K562 (cell line): ENCODE results near the gene LGR6. TPM values are rescaled to one million over a fixed set of nuclear protein-coding genes. Genes with fewer than 3 reads are reported as not detected.

Source experiments
- CLOCK ChIP-seq: fragments of 250-450 bp; sonication (Bioruptor Pico); IDR thresholded peaks from 2 replicates; pipeline ENCODE4 v1.4.0; 2020; ENCODE audit warnings: mild to moderate bottlenecking, moderate library complexity, borderline replicate concordance
- CREB1 ChIP-seq, 2 experiments: sonication (generic) in 1 of 2; formaldehyde crosslinking in 1 of 2; IDR thresholded peaks; 2 replicates each; pipeline versions ENCODE4 v1.6.1 to v1.8.0; 2012 to 2022; ENCODE audit warnings: inconsistent platforms in 1 of 2, mild to moderate bottlenecking in 1 of 2, missing genetic modification reagents in 1 of 2, moderate library complexity in 1 of 2
- CTCF ChIP-seq, 3 experiments: IDR thresholded peaks in 2 of 3; conservative IDR thresholded peaks in 1 of 3; 2 replicates each; pipeline ENCODE4 v1.5.1; 2011 to 2012; ENCODE audit warnings: low read length in 3 of 3, mild to moderate bottlenecking in 3 of 3, control low read depth in 2 of 3, improper control_type of control experiment in 1 of 3, inconsistent platforms in 1 of 3, low read depth in 1 of 3, mixed read lengths in 1 of 3, moderate library complexity in 1 of 3; ENCODE audit not compliant: insufficient read depth in 2 of 3
- DACH1 ChIP-seq: fragments of 450-650 bp; IDR thresholded peaks from 2 replicates; pipeline ENCODE4 v1.6.1; 2018; ENCODE audit not compliant: partially characterized antibody
- DNMT1 ChIP-seq: fragments of 450-650 bp; IDR thresholded peaks from 2 replicates; pipeline ENCODE4 v1.6.1; 2016; ENCODE audit warnings: antibody characterized with exemption, mild to moderate bottlenecking
- EWSR1 ChIP-seq: fragments of 450-650 bp; IDR thresholded peaks from 2 replicates; pipeline ENCODE4 v1.6.1; 2018; ENCODE audit warnings: borderline replicate concordance, mild to moderate bottlenecking, low read depth, moderate library complexity; ENCODE audit not compliant: partially characterized antibody
- FIP1L1 ChIP-seq: fragments of 200-400 bp; formaldehyde crosslinking; IDR thresholded peaks from 2 replicates; pipeline ENCODE4 v1.6.1; 2018; ENCODE audit warnings: mild to moderate bottlenecking, low read depth, low read length; ENCODE audit not compliant: poor library complexity, severe bottlenecking
- MTA1 ChIP-seq: fragments of 450-650 bp; IDR thresholded peaks from 2 replicates; pipeline ENCODE4 v1.6.1; 2017; ENCODE audit warnings: borderline replicate concordance
- PHTF2 ChIP-seq: fragments of 250-450 bp; sonication (Bioruptor Pico); IDR thresholded peaks from 2 replicates; pipeline ENCODE4 v1.5.0; 2021; ENCODE audit warnings: mild to moderate bottlenecking
- RAD51 ChIP-seq: fragments of 450-650 bp; IDR thresholded peaks from 2 replicates; pipeline ENCODE4 v1.7.1; 2016; ENCODE audit warnings: low read depth, mild to moderate bottlenecking, borderline replicate concordance
- RFX1 ChIP-seq: fragments of 450-650 bp; IDR thresholded peaks from 2 replicates; pipeline ENCODE4 v1.6.1; 2016; ENCODE audit warnings: mild to moderate bottlenecking, moderate library complexity
- SP2 ChIP-seq: IDR thresholded peaks from 2 replicates; pipeline ENCODE4 v1.6.1; 2011; ENCODE audit warnings: mild to moderate bottlenecking, low read depth, low read length, moderate library complexity; ENCODE audit not compliant: poor library complexity, severe bottlenecking; ENCODE audit errors: extremely low read depth
- XRCC4 ChIP-seq: IDR thresholded peaks from one replicate; pipeline ENCODE4 v1.6.1; 2011; ENCODE audit not compliant: insufficient read depth, insufficient read length; ENCODE audit errors: extremely low read depth
- ZBTB33 ChIP-seq: sonication (generic); formaldehyde crosslinking; IDR thresholded peaks from 2 replicates; pipeline ENCODE4 v1.8.1; 2023; ENCODE audit warnings: mild to moderate bottlenecking, missing genetic modification reagents
- ZHX1 ChIP-seq: fragments of 150-350 bp; conservative IDR thresholded peaks from 2 replicates; pipeline ENCODE4 v1.6.1; 2014; ENCODE audit warnings: low read length
- ZNF165 ChIP-seq: fragments of 250-450 bp; sonication (Bioruptor Pico); IDR thresholded peaks from 2 replicates; pipeline ENCODE4 v1.4.0; 2020; ENCODE audit warnings: borderline replicate concordance
- ZNF583 ChIP-seq: fragments of 250-450 bp; sonication (Bioruptor Pico); IDR thresholded peaks from 2 replicates; pipeline ENCODE4 v1.4.0; 2020
- ZNF764 ChIP-seq: fragments of 250-450 bp; sonication (Bioruptor Pico); IDR thresholded peaks from 2 replicates; pipeline ENCODE4 v1.4.0; 2020; ENCODE audit warnings: low read depth, mild to moderate bottlenecking, moderate library complexity
- polyA plus RNA-seq, 8 experiments: library from polyadenylated mRNA; depleted of rRNA in 4 of 8; stranded (reverse) in 5 of 8; unstranded in 3 of 8; fragments of >200 nt; fragmentation: Nextera tagmentation in 2 of 8; fragmentation: Illumina TruSeq in 1 of 8; extraction: Ambion mirVana in 2 of 8; extraction: Trizol in 1 of 8; gene quantifications; 2 replicates each; pipeline versions ENCODE4 v1.2.1 to v1.2.3, GENCODE V29; 2011 to 2014; ENCODE audit warnings: inconsistent platforms in 1 of 8, missing spikeins in 1 of 8
- total RNA-seq, 7 experiments: library from RNA; depleted of rRNA in 6 of 7; stranded (reverse); fragments of >200 nt in 6 of 7; fragmentation: Illumina TruSeq in 2 of 7; extraction: Trizol in 2 of 7; gene quantifications; 2 replicates each; pipeline versions ENCODE4 v1.2.1 to v1.2.3, GENCODE V29; 2011 to 2021; ENCODE audit warnings: low replicate concordance in 1 of 7

LGR6 gene
- total and polyA plus RNA-seq, 9 of the 15 experiments (the other 6 are each of a cell fraction or from before 2014, with no cell fraction given) = 0.01 to 0.54 (median 0.17) TPM; not detected in 1

- TF ChIP-seq CLOCK (CRISPR knock-in tag) = 0 out of 2 replicates have a peak, but pooled peaks have one; percentile 29
- TF ChIP-seq XRCC4 = no peak
- no peak for TF ChIP-seq RFX1
- TF ChIP-seq MTA1 = peak; percentile 98
- no peak for TF ChIP-seq EWSR1
- TF ChIP-seq RAD51 = peak; percentile 75; the same call in 1 of the 2 replicates
- no peak for TF ChIP-seq DNMT1
- TF ChIP-seq ZBTB33 (CRISPR knock-in tag) = peak; percentile 38; the same call in 1 of the 2 replicates
- TF ChIP-seq CTCF (IDR thresholded peaks at IDR 0.05 in 2 of 3, conservative IDR thresholded peaks at IDR 0.05 in 1 of 3; ENCODE audit: insufficient read depth in 2 of 3, low read depth in 1 of 3, low read length in 3 of 3) = no peak
- TF ChIP-seq PHTF2 (CRISPR knock-in tag) = no peak
- TF ChIP-seq ZNF764 (CRISPR knock-in tag) = no peak; the same call in 1 of the 2 replicates
- TF ChIP-seq ZHX1 = no peak
- TF ChIP-seq ZNF165 (CRISPR knock-in tag) = no peak
- no peak for TF ChIP-seq SP2
- no peak for TF ChIP-seq DACH1
- TF ChIP-seq FIP1L1 = peak; percentile 56
- TF ChIP-seq ZNF583 = peak; percentile 69; the same call in 1 of the 2 replicates
- TF ChIP-seq CREB1 (IDR thresholded peaks at IDR 0.05) = peak; percentile 57
- peak; percentile 92 for TF ChIP-seq CREB1 (CRISPR knock-in tag; IDR thresholded peaks at IDR 0.05)
Observed at GRCh38 chr1:202348509-202349205, 155.1 kb downstream of the LGR6 start, which contains the start of gene PPP1R12B (continued).
